GM23338 (cell line): ENCODE results near the gene NTM. TPM values are rescaled to one million over a fixed set of nuclear protein-coding genes. Genes with fewer than 3 reads are reported as not detected.

ENCODE experiments used
- ATAC-seq: fragments of 200-7000 bp; cut with Tn5 transposase; 3 replicates; pipeline ENCODE4 v1.9.1; 2020
- DNase-seq: peaks from one replicate; pipeline ENCODE4 v3.0.0-alpha.2; 2015; ENCODE audit warnings: low spot score
- H2AFZ ChIP-seq: fragments of 200-600 bp; sonication (generic); 2 replicates; pipeline ENCODE4 v1.8.0; 2016; ENCODE audit warnings: antibody characterized with exemption, mild to moderate bottlenecking, moderate library complexity
- H3F3A ChIP-seq: fragments of 200-600 bp; sonication (generic); replicated peaks from 2 replicates; pipeline ENCODE4 v1.8.0; 2017; ENCODE audit warnings: antibody characterized with exemption, mixed run types, low read depth
- H3K27ac ChIP-seq: fragments of 200-600 bp; sonication (generic); 2 replicates; pipeline ENCODE4 v1.6.1; 2016; ENCODE audit warnings: low read depth
- H3K27me3 ChIP-seq: fragments of 200-600 bp; sonication (generic); 2 replicates; pipeline ENCODE4 v1.8.0; 2016; ENCODE audit warnings: mild to moderate bottlenecking, mixed run types, moderate library complexity; ENCODE audit not compliant: insufficient read depth
- H3K36me3 ChIP-seq: fragments of 200-600 bp; sonication (generic); 2 replicates; pipeline ENCODE4 v1.8.0; 2016; ENCODE audit warnings: mild to moderate bottlenecking; ENCODE audit not compliant: insufficient read depth
- H3K4me1 ChIP-seq: fragments of 200-600 bp; sonication (generic); 2 replicates; pipeline ENCODE4 v1.8.0; 2016; ENCODE audit warnings: mild to moderate bottlenecking, moderate library complexity; ENCODE audit not compliant: insufficient read depth
- H3K4me2 ChIP-seq: fragments of 200-600 bp; sonication (generic); 2 replicates; pipeline ENCODE4 v1.7.1; 2017; ENCODE audit warnings: mixed run types
- H3K4me3 ChIP-seq: fragments of 200-600 bp; sonication (generic); 2 replicates; pipeline ENCODE4 v1.6.1; 2016; ENCODE audit warnings: mixed run types
- H3K79me2 ChIP-seq: fragments of 200-600 bp; sonication (generic); replicated peaks from 2 replicates; pipeline ENCODE4 v1.8.0; 2017; ENCODE audit warnings: mild to moderate bottlenecking; ENCODE audit not compliant: insufficient read depth
- H3K9me2 ChIP-seq: fragments of 200-600 bp; sonication (generic); 2 replicates; pipeline ENCODE4 v1.8.0; 2017; ENCODE audit not compliant: insufficient read depth
- H4K20me1 ChIP-seq: fragments of 200-600 bp; sonication (generic); replicated peaks from 2 replicates; pipeline ENCODE4 v1.8.0; 2017; ENCODE audit warnings: mild to moderate bottlenecking; ENCODE audit not compliant: insufficient read depth
- H3K27ac Mint-ChIP-seq: 2 replicates; pipeline ENCODE4 v1.8.0; 2020; ENCODE audit warnings: inconsistent platforms, mild to moderate bottlenecking, moderate library complexity, mixed read lengths
- H3K27me3 Mint-ChIP-seq: 3 replicates; pipeline ENCODE4 v1.8.0; 2022; ENCODE audit warnings: low read depth, mild to moderate bottlenecking, moderate library complexity, mixed read lengths, inconsistent platforms; ENCODE audit not compliant: insufficient read depth, poor library complexity
- H3K36me3 Mint-ChIP-seq: 3 replicates; pipeline ENCODE4 v1.8.0; 2021; ENCODE audit warnings: low read depth, mild to moderate bottlenecking, inconsistent platforms, moderate library complexity, mixed read lengths
- H3K4me1 Mint-ChIP-seq: 3 replicates; pipeline ENCODE4 v1.8.0; 2020; ENCODE audit warnings: mild to moderate bottlenecking, inconsistent platforms, mixed read lengths
- H3K4me3 Mint-ChIP-seq: 3 replicates; pipeline ENCODE4 v1.8.0; 2021; ENCODE audit warnings: moderate library complexity, mild to moderate bottlenecking, inconsistent platforms, mixed read lengths
- H3K9me3 Mint-ChIP-seq: 3 replicates; pipeline ENCODE4 v1.8.0; 2020; ENCODE audit warnings: moderate library complexity, mild to moderate bottlenecking, inconsistent platforms, mixed read lengths
- CREB1 ChIP-seq: fragments of 250-450 bp; sonication (Bioruptor Pico); IDR thresholded peaks from 2 replicates; pipeline ENCODE4 v1.5.0; 2020; ENCODE audit warnings: low read depth, mild to moderate bottlenecking, moderate library complexity
- CTCF ChIP-seq, 2 experiments: fragments of 200-600 bp in 1 of 2; sonication (generic) in 1 of 2; conservative IDR thresholded peaks; 2 replicates each; pipeline versions ENCODE4 v1.5.1 to v1.6.1; 2016 to 2017; ENCODE audit warnings: antibody characterized with exemption in 2 of 2, low read depth in 2 of 2, mild to moderate bottlenecking in 2 of 2, moderate library complexity in 1 of 2
- ETS1 ChIP-seq: IDR thresholded peaks from 2 replicates; pipeline ENCODE4 v1.6.1; 2016; ENCODE audit warnings: antibody characterized with exemption
- EZH2 ChIP-seq: fragments of 200-600 bp; sonication (generic); IDR thresholded peaks from one replicate; pipeline ENCODE4 v1.8.0; 2017; ENCODE audit warnings: antibody characterized with exemption, mild to moderate bottlenecking, low read depth; ENCODE audit not compliant: unreplicated experiment
- EZH2phosphoT487 ChIP-seq: fragments of 200-600 bp; sonication (generic); IDR thresholded peaks from one replicate; pipeline ENCODE4 v1.8.1; 2018; ENCODE audit warnings: antibody characterized with exemption; ENCODE audit not compliant: unreplicated experiment
- JUNB ChIP-seq: IDR thresholded peaks from one replicate; pipeline ENCODE4 v1.6.1; 2016; ENCODE audit warnings: antibody characterized with exemption; ENCODE audit not compliant: unreplicated experiment
- NANOG ChIP-seq: IDR thresholded peaks from 2 replicates; pipeline ENCODE4 v1.6.1; 2016; ENCODE audit warnings: antibody characterized with exemption, borderline replicate concordance
- POLR2AphosphoS5 ChIP-seq: IDR thresholded peaks from 2 replicates; pipeline ENCODE4 v1.6.1; 2016; ENCODE audit warnings: antibody characterized with exemption, low read depth
- REST ChIP-seq: IDR thresholded peaks from one replicate; pipeline ENCODE4 v1.6.1; 2018; ENCODE audit warnings: antibody characterized with exemption; ENCODE audit not compliant: unreplicated experiment
- STAT1 ChIP-seq: IDR thresholded peaks from one replicate; pipeline ENCODE4 v1.6.1; 2016; ENCODE audit warnings: antibody characterized with exemption; ENCODE audit not compliant: unreplicated experiment
- ZNF114 ChIP-seq: fragments of 250-450 bp; sonication (Bioruptor Pico); IDR thresholded peaks from 2 replicates; pipeline ENCODE4 v1.5.0; 2020; ENCODE audit warnings: mild to moderate bottlenecking, moderate library complexity
- ZNF331 ChIP-seq: fragments of 250-450 bp; sonication (Bioruptor Pico); IDR thresholded peaks from 2 replicates; pipeline ENCODE4 v1.5.0; 2020; ENCODE audit warnings: low read depth, mild to moderate bottlenecking, moderate library complexity
- ZNF462 ChIP-seq: fragments of 250-450 bp; sonication (Bioruptor Pico); IDR thresholded peaks from 2 replicates; pipeline ENCODE4 v1.5.0; 2020; ENCODE audit warnings: mild to moderate bottlenecking, moderate library complexity
- polyA plus RNA-seq: library from polyadenylated mRNA; unstranded; fragments of >200 nt; fragmentation: Nextera tagmentation; extraction: Ambion mirVana; gene quantifications from 2 replicates; pipeline ENCODE4 v1.2.1, GENCODE V29; 2016
- total RNA-seq: library from RNA; depleted of rRNA; stranded (reverse); fragments of >200 nt; shearing (Covaris generic); gene quantifications from 2 replicates; pipeline ENCODE4 v1.2.3, GENCODE V29; 2014

NTM gene
- total and polyA plus RNA-seq, 2 experiments from 2014 or later: 10.6 to 14.6 TPM

GRCh38 chr11:132357811-132358572 is 987.6 kb downstream of the NTM start:
- no peaks in the 10 kb centered on the region for H3F3A ChIP-seq
- H3K36me3 ChIP-seq: no peaks in the 10 kb centered on the region
- no peak overlapping the region for H2AFZ ChIP-seq
- Mint-ChIP-seq H3K27ac (no peak overlapping the region), H3K4me1 (no peaks in the 10 kb centered on the region), H3K4me3 (no peak overlapping the region), H3K27me3 (no peaks in the 10 kb centered on the region), H3K36me3 (no peaks in the 10 kb centered on the region; the same call in 2 of the 3 replicates), H3K9me3 (no peaks in the 10 kb centered on the region)
- H3K4me1 ChIP-seq: no peaks in the 10 kb centered on the region
- H3K9me2 ChIP-seq: peaks cover 12% of the 10 kb centered on the region; the same call in 1 of the 2 replicates
- no peak overlapping the region for H3K4me2 ChIP-seq
- DNase-seq: no peak
- no peak for ATAC-seq
- no peaks in the 10 kb centered on the region for H4K20me1 ChIP-seq
- H3K27ac ChIP-seq: no peak overlapping the region
- no peaks in the 10 kb centered on the region for H3K27me3 ChIP-seq
- TF ChIP-seq ZNF462: no peak
- no peak for TF ChIP-seq JUNB
- TF ChIP-seq EZH2phosphoT487: no peak
- no peak for TF ChIP-seq ZNF114
- TF ChIP-seq REST: no peak
- no peak for TF ChIP-seq ETS1
- no peak for TF ChIP-seq CTCF (conservative IDR thresholded peaks at IDR 0.05; ENCODE audit: low read depth in 2 of 2)
- no peak for TF ChIP-seq EZH2
- no peak for TF ChIP-seq CREB1 (CRISPR knock-in tag)
- TF ChIP-seq STAT1: no peak
- TF ChIP-seq NANOG: no peak
- TF ChIP-seq ZNF331 (CRISPR knock-in tag): no peak
- no peak for TF ChIP-seq POLR2AphosphoS5
- no peak overlapping the region for H3K4me3 ChIP-seq
- no peaks in the 10 kb centered on the region for H3K79me2 ChIP-seq
